IMR-90 (cell line): ENCODE measurements around the gene SIK3. TPM values are rescaled to one million over a fixed set of nuclear protein-coding genes. Genes with fewer than 3 reads are reported as not detected.

Experiments
- ATAC-seq: fragments of 200-7000 bp; cut with Tn5 transposase; 2 replicates; pipeline ENCODE4 v1.9.1; 2020; ENCODE audit warnings: low read depth, mild to moderate bottlenecking, moderate library complexity
- BruUV-seq: library from RNA; stranded (reverse); fragments of 400-500 nt; replicated peaks from 2 replicates; lab custom pipeline; 2021; lab: Mats Ljungman, UMichigan
- CTCF ChIA-PET: fragments of 300-600 bp; formaldehyde crosslinking; extraction: SDS; loops from one replicate; lab custom pipeline; 2021; ENCODE audit warnings: antibody characterized with exemption; lab: Yijun Ruan, JAX
- POLR2A ChIA-PET: fragments of 300-600 bp; sonication (Branson Sonifier 250); formaldehyde crosslinking; loops from one replicate; lab custom pipeline; 2022; ENCODE audit warnings: antibody characterized with exemption; ENCODE audit not compliant: unreplicated experiment; lab: Charles Lee
- DNase-seq: peaks from one replicate; pipeline ENCODE4 v3.0.0; 2013
- H2AFZ ChIP-seq: replicated peaks from 2 replicates; pipeline ENCODE3; 2013; ENCODE audit warnings: low read length, mild to moderate bottlenecking; ENCODE audit not compliant: poor library complexity
- H2AK5ac ChIP-seq: 2 replicates; pipeline ENCODE4 v1.6.1; 2013; ENCODE audit warnings: low read depth, low read length, inconsistent platforms
- H2AK9ac ChIP-seq: replicated peaks from 2 replicates; pipeline ENCODE3; 2013; ENCODE audit warnings: mild to moderate bottlenecking, low read depth, low read length, moderate library complexity; ENCODE audit not compliant: poor library complexity
- H2BK120ac ChIP-seq: 2 replicates; pipeline ENCODE4 v1.6.1; 2013; ENCODE audit warnings: low read depth, low read length, inconsistent platforms
- H2BK15ac ChIP-seq: 3 replicates; pipeline ENCODE4 v1.6.1; 2013; ENCODE audit warnings: low read depth, low read length, inconsistent platforms
- H2BK20ac ChIP-seq: 2 replicates; pipeline ENCODE4 v1.6.1; 2013; ENCODE audit warnings: low read depth, mild to moderate bottlenecking, inconsistent platforms, low read length, moderate library complexity
- H2BK5ac ChIP-seq: 2 replicates; pipeline ENCODE4 v1.6.1; 2013; ENCODE audit warnings: mild to moderate bottlenecking, low read depth, low read length, inconsistent platforms; ENCODE audit not compliant: poor library complexity, severe bottlenecking
- H3K14ac ChIP-seq: replicated peaks from 2 replicates; pipeline ENCODE4 v1.6.1; 2013; ENCODE audit warnings: low read depth, low read length, inconsistent platforms
- H3K18ac ChIP-seq: 2 replicates; pipeline ENCODE4 v1.6.1; 2013; ENCODE audit warnings: low read depth, low read length, control low read depth
- H3K23ac ChIP-seq: 2 replicates; pipeline ENCODE4 v1.6.1; 2013; ENCODE audit warnings: low read depth, low read length, inconsistent platforms
- H3K27ac ChIP-seq: 2 replicates; pipeline ENCODE4 v1.5.1; 2013; ENCODE audit warnings: mild to moderate bottlenecking, control low read depth, low read length; ENCODE audit not compliant: insufficient read depth
- H3K27me3 ChIP-seq: 2 replicates; pipeline ENCODE4 v1.6.1; 2013; ENCODE audit warnings: low read length; ENCODE audit not compliant: control insufficient read depth, insufficient read depth
- H3K36me3 ChIP-seq: 2 replicates; pipeline ENCODE4 v1.6.1; 2013; ENCODE audit warnings: low read length, mixed read lengths; ENCODE audit not compliant: control insufficient read depth, insufficient read depth
- H3K4ac ChIP-seq: 2 replicates; pipeline ENCODE4 v1.6.1; 2013; ENCODE audit warnings: low read depth, low read length, inconsistent platforms
- H3K4me1 ChIP-seq: 2 replicates; pipeline ENCODE4 v1.6.1; 2013; ENCODE audit warnings: low read length, mixed read lengths; ENCODE audit not compliant: control insufficient read depth, insufficient read depth
- H3K4me2 ChIP-seq: 2 replicates; pipeline ENCODE4 v1.6.1; 2013; ENCODE audit warnings: low read depth, mild to moderate bottlenecking, control low read depth, low read length, moderate library complexity
- H3K4me3 ChIP-seq: 2 replicates; pipeline ENCODE4 v1.5.1; 2013; ENCODE audit warnings: low read depth, mild to moderate bottlenecking, control low read depth, low read length, moderate library complexity; ENCODE audit not compliant: insufficient read depth
- H3K56ac ChIP-seq: 2 replicates; pipeline ENCODE4 v1.6.1; 2013; ENCODE audit warnings: low read length, inconsistent platforms; ENCODE audit not compliant: insufficient read depth; ENCODE audit errors: extremely low read depth
- H3K79me1 ChIP-seq, 2 experiments: 2 replicates each; pipeline ENCODE4 v1.6.1; 2013; ENCODE audit warnings: low read length in 2 of 2, inconsistent platforms in 1 of 2, low read depth in 1 of 2
- H3K9ac ChIP-seq: 2 replicates; pipeline ENCODE4 v1.6.1; 2013; ENCODE audit warnings: low read depth, low read length, control low read depth
- H3K9me1 ChIP-seq: 2 replicates; pipeline ENCODE4 v1.6.1; 2013; ENCODE audit warnings: low read length, inconsistent platforms; ENCODE audit not compliant: insufficient read depth
- H3K9me3 ChIP-seq: 2 replicates; pipeline ENCODE4 v1.6.1; 2013; ENCODE audit warnings: low read length; ENCODE audit not compliant: control insufficient read depth, insufficient read depth
- H4K20me1 ChIP-seq: 2 replicates; pipeline ENCODE4 v1.6.1; 2013; ENCODE audit warnings: low read length, inconsistent platforms; ENCODE audit not compliant: insufficient read depth
- H4K5ac ChIP-seq: 2 replicates; pipeline ENCODE4 v1.6.1; 2013; ENCODE audit warnings: mild to moderate bottlenecking, low read depth, low read length, control low read depth
- H4K8ac ChIP-seq, 2 experiments: 2 replicates each; pipeline ENCODE4 v1.6.1; 2013; ENCODE audit warnings: low read depth in 2 of 2, low read length in 2 of 2, control low read depth in 1 of 2, inconsistent platforms in 1 of 2
- H4K91ac ChIP-seq: 2 replicates; pipeline ENCODE4 v1.6.1; 2013; ENCODE audit warnings: low read depth, low read length, inconsistent platforms; ENCODE audit not compliant: insufficient read depth
- BHLHE40 ChIP-seq: fragments of 150-350 bp; IDR thresholded peaks from 2 replicates; pipeline ENCODE4 v1.6.1; 2016; ENCODE audit warnings: mild to moderate bottlenecking, low read depth, low read length
- CEBPB ChIP-seq: IDR thresholded peaks from 2 replicates; pipeline ENCODE4 v1.6.1; 2012; ENCODE audit warnings: low read depth, low read length, improper control_type of control experiment
- CHD1 ChIP-seq: IDR thresholded peaks from 2 replicates; pipeline ENCODE4 v1.6.1; 2012; ENCODE audit warnings: low read depth, low read length, improper control_type of control experiment
- FOS ChIP-seq: fragments of 150-350 bp; IDR thresholded peaks from 2 replicates; pipeline ENCODE4 v1.6.1; 2016; ENCODE audit warnings: low read depth, low read length
- MAFK ChIP-seq: IDR thresholded peaks from 2 replicates; pipeline ENCODE4 v1.6.1; 2012; ENCODE audit warnings: low read depth, low read length, improper control_type of control experiment
- MAZ ChIP-seq: IDR thresholded peaks from 2 replicates; pipeline ENCODE4 v1.6.1; 2012; ENCODE audit warnings: low read depth, mild to moderate bottlenecking, low read length, improper control_type of control experiment, moderate library complexity, borderline replicate concordance
- MXI1 ChIP-seq: IDR thresholded peaks from 2 replicates; pipeline ENCODE4 v1.6.1; 2012; ENCODE audit warnings: low read depth, mild to moderate bottlenecking, low read length, moderate library complexity, borderline replicate concordance
- NFE2L2 ChIP-seq: fragments of 150-350 bp; IDR thresholded peaks from 2 replicates; pipeline ENCODE4 v1.6.1; 2016; ENCODE audit warnings: low read depth, mild to moderate bottlenecking, low read length
- POLR2A ChIP-seq: IDR thresholded peaks from 2 replicates; pipeline ENCODE4 v1.6.1; 2012; ENCODE audit warnings: mild to moderate bottlenecking, low read depth, low read length
- RAD21 ChIP-seq: IDR thresholded peaks from 2 replicates; pipeline ENCODE4 v1.6.1; 2012; ENCODE audit warnings: low read length, improper control_type of control experiment
- RCOR1 ChIP-seq: IDR thresholded peaks from 2 replicates; pipeline ENCODE4 v1.6.1; 2012; ENCODE audit warnings: mild to moderate bottlenecking, low read length, improper control_type of control experiment; ENCODE audit not compliant: insufficient replicate concordance
- RFX5 ChIP-seq: IDR thresholded peaks from 2 replicates; pipeline ENCODE4 v1.8.0; 2012; ENCODE audit warnings: low read depth, mild to moderate bottlenecking, low read length, moderate library complexity
- SMC3 ChIP-seq: fragments of 150-350 bp; IDR thresholded peaks from 2 replicates; pipeline ENCODE4 v1.6.1; 2016; ENCODE audit warnings: low read depth, mild to moderate bottlenecking, antibody characterized with exemption, low read length, moderate library complexity
- WGBS, 2 experiments: methylation state at CpG; one replicate each; pipeline versions ENCODE4 v1.1.5 to v1.1.7; 2013; ENCODE audit warnings: missing lambda C conversion rate in 2 of 2; ENCODE audit not compliant: insufficient read length in 1 of 2; ENCODE audit errors: extremely low coverage in 2 of 2; 5-methylcytosine and 5-hydroxymethylcytosine counted together
- dilution Hi-C: fragments of 300-500 bp; cut with HindIII; formaldehyde crosslinking; loops from one replicate; pipeline ENCODE4 v1.14.3; 2018; ENCODE audit warnings: low sequenced_read_pairs; ENCODE audit not compliant: unreplicated experiment
- in situ Hi-C: fragments of 300-500 bp; cut with MboI; formaldehyde crosslinking; loops from 3 replicates; pipeline ENCODE4 v1.14.3; 2019; ENCODE audit warnings: low sequenced_read_pairs, inconsistent platforms, mixed read lengths
- intact Hi-C: fragments of 100-400 bp; cut with micrococcal nuclease; formaldehyde crosslinking; loops from 2 replicates; pipeline ENCODE4 v1.10.0; 2022
- polyA plus RNA-seq, 3 experiments: library from polyadenylated mRNA; depleted of rRNA; stranded (reverse); fragments of >200 nt; gene quantifications; 2 replicates each; pipeline ENCODE4 v1.2.3, GENCODE V29; 2012; ENCODE audit warnings: low replicate concordance in 1 of 3
- total RNA-seq: library from RNA; depleted of rRNA; stranded (reverse); fragments of >200 nt; gene quantifications from 2 replicates; pipeline ENCODE4 v1.2.3, GENCODE V29; 2012
- TF ChIP-seq, protein P1 (sequence below): conservative IDR thresholded peaks from 2 replicates; pipeline ENCODE4 v1.5.1; 2012; ENCODE audit warnings: mild to moderate bottlenecking, low read depth, low read length, improper control_type of control experiment
- TF ChIP-seq, protein P2 (sequence below): fragments of 150-350 bp; IDR thresholded peaks from 2 replicates; pipeline ENCODE4 v1.6.1; 2017; ENCODE audit warnings: mild to moderate bottlenecking, antibody characterized with exemption, low read length, low read depth
- TF ChIP-seq, protein P3 (sequence below): fragments of 150-350 bp; IDR thresholded peaks from 2 replicates; pipeline ENCODE4 v1.6.1; 2016; ENCODE audit warnings: low read depth, mild to moderate bottlenecking, low read length, moderate library complexity, borderline replicate concordance

The SIK3 gene
- total and polyA plus RNA-seq, 2 of the 4 experiments (the other 2 are of a cell fraction): 8.2 to 9.1 TPM

DNA sequence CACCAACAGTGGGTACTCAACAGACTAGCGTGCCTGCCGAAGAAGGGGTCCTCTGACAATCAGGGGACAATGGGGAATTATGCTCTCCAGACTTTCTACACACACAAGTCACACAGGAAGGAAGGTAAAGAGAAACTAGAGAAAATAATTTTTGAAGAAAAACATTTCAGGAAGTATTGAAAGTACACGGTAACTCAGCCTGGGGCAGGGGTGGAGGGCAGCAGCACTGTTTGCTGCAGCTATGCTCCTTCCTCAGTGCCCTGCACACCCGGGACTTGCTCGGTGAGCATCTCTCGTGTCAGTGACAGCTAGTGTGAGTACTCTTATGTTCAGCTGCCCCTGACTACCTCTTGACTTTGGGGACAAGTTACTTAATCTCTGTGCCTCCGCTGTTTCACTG lies 242.8 kb downstream of the SIK3 start:
- no peak for DNase-seq
- dilution Hi-C loops: no loop called here
- ATAC-seq: no peak
- Histone ChIP-seq H2AK5ac (no peak overlapping the region), H2BK15ac (no peak overlapping the region), H4K91ac (no peak overlapping the region), H2BK20ac (no peak overlapping the region), H3K9ac (no peak overlapping the region), H3K9me1 (peaks cover 28% of the 10 kb centered on the region), H4K8ac (no peak overlapping the region), H3K14ac (no peak overlapping the region), H4K5ac (no peak overlapping the region), H3K27ac (no peak overlapping the region), H3K4me3 (no peak overlapping the region), H2AK9ac (no peak overlapping the region), H3K4me1 (peaks cover 23% of the 10 kb centered on the region), H2AFZ (no peak overlapping the region), H3K23ac (no peak overlapping the region), H3K36me3 (peaks cover 20% of the 10 kb centered on the region), H3K18ac (no peak overlapping the region), H3K4ac (no peak overlapping the region), H2BK5ac (no peak overlapping the region), H3K9me3 (no peaks in the 10 kb centered on the region), H3K56ac (no peak overlapping the region), H3K27me3 (no peaks in the 10 kb centered on the region), H3K79me1 (peaks cover 6 to 26% of the 10 kb centered on the region in 2 experiments; a peak in 3 of 4 replicates), H2BK120ac (no peak overlapping the region), H3K4me2 (no peak overlapping the region), H4K20me1 (peaks cover 17% of the 10 kb centered on the region)
- ChIA-PET CTCF (no interaction called here), POLR2A (no interaction called here)
- WGBS, 2 experiments: 89% methylated on average over 3 of the region's 7 CpGs; no CpG with 5 or more reads in 1 of the 2 experiments
- TF ChIP-seq, protein P1, sequence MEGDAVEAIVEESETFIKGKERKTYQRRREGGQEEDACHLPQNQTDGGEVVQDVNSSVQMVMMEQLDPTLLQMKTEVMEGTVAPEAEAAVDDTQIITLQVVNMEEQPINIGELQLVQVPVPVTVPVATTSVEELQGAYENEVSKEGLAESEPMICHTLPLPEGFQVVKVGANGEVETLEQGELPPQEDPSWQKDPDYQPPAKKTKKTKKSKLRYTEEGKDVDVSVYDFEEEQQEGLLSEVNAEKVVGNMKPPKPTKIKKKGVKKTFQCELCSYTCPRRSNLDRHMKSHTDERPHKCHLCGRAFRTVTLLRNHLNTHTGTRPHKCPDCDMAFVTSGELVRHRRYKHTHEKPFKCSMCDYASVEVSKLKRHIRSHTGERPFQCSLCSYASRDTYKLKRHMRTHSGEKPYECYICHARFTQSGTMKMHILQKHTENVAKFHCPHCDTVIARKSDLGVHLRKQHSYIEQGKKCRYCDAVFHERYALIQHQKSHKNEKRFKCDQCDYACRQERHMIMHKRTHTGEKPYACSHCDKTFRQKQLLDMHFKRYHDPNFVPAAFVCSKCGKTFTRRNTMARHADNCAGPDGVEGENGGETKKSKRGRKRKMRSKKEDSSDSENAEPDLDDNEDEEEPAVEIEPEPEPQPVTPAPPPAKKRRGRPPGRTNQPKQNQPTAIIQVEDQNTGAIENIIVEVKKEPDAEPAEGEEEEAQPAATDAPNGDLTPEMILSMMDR: no peak
- TF ChIP-seq, protein P2, sequence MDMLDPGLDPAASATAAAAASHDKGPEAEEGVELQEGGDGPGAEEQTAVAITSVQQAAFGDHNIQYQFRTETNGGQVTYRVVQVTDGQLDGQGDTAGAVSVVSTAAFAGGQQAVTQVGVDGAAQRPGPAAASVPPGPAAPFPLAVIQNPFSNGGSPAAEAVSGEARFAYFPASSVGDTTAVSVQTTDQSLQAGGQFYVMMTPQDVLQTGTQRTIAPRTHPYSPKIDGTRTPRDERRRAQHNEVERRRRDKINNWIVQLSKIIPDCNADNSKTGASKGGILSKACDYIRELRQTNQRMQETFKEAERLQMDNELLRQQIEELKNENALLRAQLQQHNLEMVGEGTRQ: no peak
- TF ChIP-seq BHLHE40 (no peak), RFX5 (no peak), FOS (no peak), CEBPB (no peak), NFE2L2 (no peak), SMC3 (no peak), MXI1 (no peak), RCOR1 (no peak), POLR2A (no peak), MAFK (no peak), MAZ (no peak), CHD1 (no peak), RAD21 (no peak)
- TF ChIP-seq, protein P3, sequence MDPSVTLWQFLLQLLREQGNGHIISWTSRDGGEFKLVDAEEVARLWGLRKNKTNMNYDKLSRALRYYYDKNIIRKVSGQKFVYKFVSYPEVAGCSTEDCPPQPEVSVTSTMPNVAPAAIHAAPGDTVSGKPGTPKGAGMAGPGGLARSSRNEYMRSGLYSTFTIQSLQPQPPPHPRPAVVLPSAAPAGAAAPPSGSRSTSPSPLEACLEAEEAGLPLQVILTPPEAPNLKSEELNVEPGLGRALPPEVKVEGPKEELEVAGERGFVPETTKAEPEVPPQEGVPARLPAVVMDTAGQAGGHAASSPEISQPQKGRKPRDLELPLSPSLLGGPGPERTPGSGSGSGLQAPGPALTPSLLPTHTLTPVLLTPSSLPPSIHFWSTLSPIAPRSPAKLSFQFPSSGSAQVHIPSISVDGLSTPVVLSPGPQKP: no peak
- BruUV-seq: no TSS peak
- in situ Hi-C loops: no loop called here
- intact Hi-C loops: loop anchor here (10.0 kb wide), 1 partner anchor 369 kb away; no protein-coding TSS in a partner anchor
